Measurements from ENCODE around the gene LHFPL2. TPM values are rescaled to one million over a fixed set of nuclear protein-coding genes. Genes with fewer than 3 reads are reported as not detected.

The LHFPL2 gene
- total RNA-seq, 1 donor from 2014 or later, result 40.6 TPM

DNA sequence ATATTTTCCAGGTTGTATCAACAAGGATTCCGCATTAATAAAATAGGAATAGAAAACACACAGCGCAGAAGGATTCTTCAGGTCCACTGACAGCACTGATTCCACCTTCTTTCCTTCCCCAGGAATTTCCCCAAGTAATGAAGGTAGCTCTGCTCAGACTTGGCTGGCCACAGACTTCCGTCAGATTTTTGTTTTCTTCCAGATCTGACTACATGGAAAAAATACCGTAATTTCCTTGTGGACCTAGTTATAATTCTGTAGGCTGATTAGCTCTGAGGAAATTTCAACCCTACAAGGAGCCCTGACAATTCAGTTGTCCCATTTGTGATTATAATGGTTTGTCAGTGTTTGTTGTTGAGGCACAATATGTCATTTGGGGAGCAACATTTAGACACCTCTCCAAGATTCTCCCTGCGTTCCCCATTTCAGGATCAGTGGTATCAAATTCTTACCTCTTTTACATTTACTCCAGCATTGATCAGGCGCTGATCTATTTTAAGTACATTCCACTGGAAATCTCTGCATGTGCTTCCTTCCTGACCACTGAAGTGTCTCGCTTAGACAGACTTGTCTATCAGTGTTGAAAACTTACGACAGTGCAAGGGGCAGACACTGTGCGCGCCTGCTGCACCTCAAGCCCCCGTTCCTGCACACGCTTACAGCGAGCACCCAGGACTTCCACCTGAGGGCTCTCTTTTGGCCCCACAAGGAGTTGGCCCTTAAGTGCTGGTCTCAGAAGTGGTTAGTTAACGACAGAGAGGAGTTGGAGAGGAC is 94.8 kb downstream of the LHFPL2 start:
- no peak overlapping the region for H3K27ac ChIP-seq
- no peak for ATAC-seq
- TF ChIP-seq, protein P1, sequence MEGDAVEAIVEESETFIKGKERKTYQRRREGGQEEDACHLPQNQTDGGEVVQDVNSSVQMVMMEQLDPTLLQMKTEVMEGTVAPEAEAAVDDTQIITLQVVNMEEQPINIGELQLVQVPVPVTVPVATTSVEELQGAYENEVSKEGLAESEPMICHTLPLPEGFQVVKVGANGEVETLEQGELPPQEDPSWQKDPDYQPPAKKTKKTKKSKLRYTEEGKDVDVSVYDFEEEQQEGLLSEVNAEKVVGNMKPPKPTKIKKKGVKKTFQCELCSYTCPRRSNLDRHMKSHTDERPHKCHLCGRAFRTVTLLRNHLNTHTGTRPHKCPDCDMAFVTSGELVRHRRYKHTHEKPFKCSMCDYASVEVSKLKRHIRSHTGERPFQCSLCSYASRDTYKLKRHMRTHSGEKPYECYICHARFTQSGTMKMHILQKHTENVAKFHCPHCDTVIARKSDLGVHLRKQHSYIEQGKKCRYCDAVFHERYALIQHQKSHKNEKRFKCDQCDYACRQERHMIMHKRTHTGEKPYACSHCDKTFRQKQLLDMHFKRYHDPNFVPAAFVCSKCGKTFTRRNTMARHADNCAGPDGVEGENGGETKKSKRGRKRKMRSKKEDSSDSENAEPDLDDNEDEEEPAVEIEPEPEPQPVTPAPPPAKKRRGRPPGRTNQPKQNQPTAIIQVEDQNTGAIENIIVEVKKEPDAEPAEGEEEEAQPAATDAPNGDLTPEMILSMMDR (IDR thresholded peaks at IDR 0.05), result no peak
- H3K27me3 ChIP-seq (ENCODE audit: low read depth), result no peaks in the 10 kb centered on the region
- no peak for DNase-seq
- H3K36me3 ChIP-seq, result no peaks in the 10 kb centered on the region
- no peaks in the 10 kb centered on the region for H3K4me1 ChIP-seq
- H3K4me3 ChIP-seq, result no peak overlapping the region
- no peaks in the 10 kb centered on the region for H3K9me3 ChIP-seq
- intact Hi-C loops (cut with DNase I), result no loop called here

DNA sequence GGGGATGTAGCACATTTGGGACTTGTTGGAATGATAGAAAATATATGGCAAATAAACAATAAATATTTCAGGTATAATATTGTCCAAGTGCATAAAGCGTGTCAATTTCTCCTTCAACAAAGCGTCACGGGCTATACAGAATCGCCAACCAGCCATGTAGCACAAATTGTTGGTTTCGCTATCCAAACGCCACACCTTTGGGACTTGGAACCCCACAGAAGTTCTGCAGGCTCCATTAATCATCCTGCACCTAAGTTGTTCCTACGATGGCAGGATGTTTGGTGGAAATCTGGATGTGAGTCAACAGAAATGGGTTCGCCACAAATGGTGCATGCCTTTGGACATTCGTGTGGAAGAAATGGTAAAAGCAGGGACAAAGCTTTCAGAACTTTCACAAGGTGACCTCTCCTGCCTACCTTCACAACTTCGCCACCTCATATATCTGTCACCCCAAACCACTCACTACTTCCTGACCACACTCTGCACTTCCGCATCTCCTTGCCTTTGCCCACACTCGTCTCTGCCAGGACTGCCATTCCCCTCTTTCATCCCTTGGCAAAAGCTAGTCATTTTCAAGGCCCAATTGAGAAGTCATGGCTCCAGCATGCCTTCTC is 95.7 kb downstream of the LHFPL2 start:
- TF ChIP-seq, protein P1 (IDR thresholded peaks at IDR 0.05), result no peak
- Histone ChIP-seq H3K4me1 (peaks cover 8% of the 10 kb centered on the region), H3K36me3 (no peaks in the 10 kb centered on the region), H3K9me3 (no peaks in the 10 kb centered on the region), H3K4me3 (no peak overlapping the region), H3K27ac (no peak overlapping the region), H3K27me3 (ENCODE audit: low read depth) (no peaks in the 10 kb centered on the region)
- ATAC-seq (no peak), DNase-seq (no peak)
- intact Hi-C loops (cut with DNase I), result no loop called here

DNA sequence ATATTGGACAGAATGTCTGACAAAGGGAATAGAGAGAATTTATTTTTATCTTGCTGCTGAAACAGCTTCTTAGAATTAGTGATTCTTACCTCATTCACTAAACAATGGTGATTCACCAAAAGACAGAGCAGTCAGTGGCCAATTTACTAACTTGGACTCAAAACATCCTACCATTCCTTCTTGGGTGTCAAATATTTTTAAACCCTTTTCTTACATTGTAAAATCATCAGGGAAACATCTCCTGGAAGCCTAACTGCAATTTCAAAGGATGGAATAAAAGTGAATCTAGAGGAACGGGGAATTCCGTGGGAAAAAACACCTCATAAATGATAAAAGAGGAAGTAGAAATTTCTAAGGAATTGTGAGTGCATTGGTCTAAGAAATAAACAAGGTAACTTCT is 97.7 kb downstream of the LHFPL2 start:
- no peaks in the 10 kb centered on the region for H3K27me3 ChIP-seq (ENCODE audit: low read depth)
- peaks cover 23% of the 10 kb centered on the region for H3K4me1 ChIP-seq
- DNase-seq (no peak), ATAC-seq (no peak)
- no peaks in the 10 kb centered on the region for H3K36me3 ChIP-seq
- H3K27ac ChIP-seq, result no peak overlapping the region
- intact Hi-C loops (cut with DNase I), result no loop called here
- no peaks in the 10 kb centered on the region for H3K9me3 ChIP-seq
- TF ChIP-seq, protein P1 (IDR thresholded peaks at IDR 0.05), result no peak
- no peak overlapping the region for H3K4me3 ChIP-seq

DNA sequence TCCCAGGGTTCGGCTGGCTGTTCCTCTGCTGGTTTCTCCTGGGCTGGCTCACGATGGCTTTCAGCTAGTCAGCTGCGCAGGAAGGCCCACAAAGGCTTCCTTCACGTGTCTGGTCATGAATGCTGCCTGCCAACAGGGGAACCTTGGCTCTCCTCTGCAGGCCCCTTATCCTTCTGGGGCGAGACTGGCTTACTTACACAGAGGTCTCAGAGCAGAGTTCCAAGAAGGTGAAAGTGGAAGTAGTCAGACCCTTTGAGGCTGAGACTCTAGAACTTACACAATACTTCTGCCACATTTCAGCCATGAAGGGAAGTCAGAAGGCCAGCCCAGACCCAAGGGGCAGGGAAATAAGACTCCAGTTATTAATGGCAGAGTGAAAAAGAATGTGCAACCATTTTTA is 99.5 kb downstream of the LHFPL2 start:
- peak; percentile 67 for DNase-seq
- H3K9me3 ChIP-seq, result no peaks in the 10 kb centered on the region
- peaks cover 23% of the 10 kb centered on the region for H3K4me1 ChIP-seq
- ATAC-seq, result peak; percentile 76 to 86
- H3K36me3 ChIP-seq, result no peaks in the 10 kb centered on the region
- peak overlapping the region; percentile 34 for H3K27ac ChIP-seq
- TF ChIP-seq, protein P1 (IDR thresholded peaks at IDR 0.05), result no peak
- no peak overlapping the region for H3K4me3 ChIP-seq
- intact Hi-C loops (cut with DNase I), result no loop called here
- H3K27me3 ChIP-seq (ENCODE audit: low read depth), result no peaks in the 10 kb centered on the region

DNA sequence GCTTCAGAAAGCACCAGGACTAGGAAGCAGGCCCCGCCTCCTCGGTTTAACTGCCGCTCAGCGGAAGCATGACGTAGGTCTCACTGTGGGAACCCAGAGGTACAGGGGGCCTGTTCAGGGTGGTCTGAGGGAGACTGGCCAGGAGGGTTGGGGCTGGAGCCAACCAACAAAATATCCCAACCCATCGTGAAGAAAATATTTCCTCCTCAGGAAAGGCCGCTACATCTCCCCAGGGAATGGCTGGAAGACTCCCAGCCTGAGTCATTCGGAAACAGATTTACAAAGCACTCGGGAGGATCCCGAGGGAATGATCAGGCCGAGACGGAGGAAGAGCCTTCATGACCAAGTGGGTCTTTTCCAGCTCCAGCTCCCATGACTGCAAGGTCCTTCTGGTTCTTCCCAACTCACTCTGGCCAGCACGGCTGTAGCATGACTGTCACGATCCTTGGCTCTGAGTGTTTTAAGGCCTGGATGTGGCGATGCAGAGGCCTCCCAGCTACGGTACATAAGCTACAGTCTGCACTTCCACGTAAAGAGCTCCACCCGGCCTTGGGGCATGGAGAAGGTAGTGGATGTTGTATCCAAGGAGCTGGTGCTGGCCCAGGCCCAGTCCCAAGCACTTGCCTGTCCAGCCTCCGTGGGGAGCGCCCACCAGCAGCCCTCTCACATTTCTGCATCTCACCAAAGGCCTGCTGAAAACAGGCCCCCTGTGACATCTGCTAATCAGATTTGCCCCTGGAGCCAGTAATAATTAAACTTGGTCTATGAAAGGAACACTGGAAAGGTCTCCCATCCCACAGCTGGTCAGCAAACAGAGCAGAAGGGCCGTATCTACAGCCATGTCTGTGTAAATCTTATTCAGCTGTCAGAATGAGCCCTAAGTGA is 100.6 kb downstream of the LHFPL2 start:
- no peak overlapping the region for H3K4me3 ChIP-seq
- H3K36me3 ChIP-seq, result no peaks in the 10 kb centered on the region
- peaks cover 23% of the 10 kb centered on the region for H3K4me1 ChIP-seq
- DNase-seq (peak; percentile 56), ATAC-seq (peak; percentile 38 to 54)
- no peaks in the 10 kb centered on the region for H3K27me3 ChIP-seq (ENCODE audit: low read depth)
- no peaks in the 10 kb centered on the region for H3K9me3 ChIP-seq
- H3K27ac ChIP-seq, result peak overlapping the region; percentile 34
- TF ChIP-seq, protein P1 (IDR thresholded peaks at IDR 0.05), result no peak
- intact Hi-C loops (cut with DNase I), result no loop called here
